Superior temporal gyrus (tissue), 1 donor: Measurements from ENCODE around the gene STK36.

Experiments used
- DNase-seq: peaks from one replicate; pipeline ENCODE4 v3.0.0-alpha.2; 2016; ENCODE audit errors: extremely low spot score

STK36 gene

DNA sequence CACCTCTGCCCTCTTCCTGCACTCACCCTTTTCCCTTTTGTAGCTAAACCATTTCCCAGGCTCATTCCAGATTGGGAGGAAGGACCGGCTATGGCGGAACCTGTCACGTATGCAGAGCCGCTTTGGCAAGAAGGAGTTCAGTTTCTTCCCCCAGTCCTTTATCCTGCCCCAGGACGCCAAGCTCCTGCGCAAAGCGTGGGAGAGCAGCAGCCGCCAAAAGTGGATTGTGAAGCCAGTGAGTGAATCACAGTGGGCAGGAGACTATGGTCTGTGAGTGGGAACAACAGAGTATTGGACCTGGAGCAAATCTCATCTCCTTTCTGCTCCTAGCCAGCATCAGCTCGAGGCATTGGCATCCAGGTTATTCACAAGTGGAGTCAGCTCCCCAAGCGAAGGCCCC is 75.1 kb downstream of the STK36 start:
- DNase-seq: no peak

- DNase-seq: no peak
Observed at GRCh38 chr2:218748741-218749441, 77.0 kb downstream of the STK36 start.
